Fibroblast of peridontal ligament (primary cell): ENCODE measurements around the gene LARGE2.

ENCODE experiments used
- DNase-seq: peaks from one replicate; pipeline ENCODE4 v3.0.0-alpha.2; 2010; ENCODE audit errors: extremely low read depth

LARGE2 gene

GRCh38 chr11:45960387-45961095 is 38.1 kb downstream of the LARGE2 start:
- DNase-seq: peak; percentile 9

GRCh38 chr11:45961751-45962240 is 39.3 kb downstream of the LARGE2 start:
- no peak for DNase-seq

GRCh38 chr11:45964911-45965389 is 42.5 kb downstream of the LARGE2 start:
- peak; percentile 86 for DNase-seq

- no peak for DNase-seq
These were observed 45.0 kb downstream of the LARGE2 start for GRCh38 chr11:45967506-45967905.

GRCh38 chr11:45968901-45969300 is 46.4 kb downstream of the LARGE2 start:
- DNase-seq: no peak

- DNase-seq: no peak
These were observed 51.1 kb downstream of the LARGE2 start for GRCh38 chr11:45973601-45974000.

- DNase-seq: peak; percentile 79
These were observed 52.4 kb downstream of the LARGE2 start for GRCh38 chr11:45974806-45975205.
